ENCODE results near the gene SYT1.
A peak's percentile ranks its signal among the peaks of the same experiment; 100 is the strongest.

SYT1 gene

DNA sequence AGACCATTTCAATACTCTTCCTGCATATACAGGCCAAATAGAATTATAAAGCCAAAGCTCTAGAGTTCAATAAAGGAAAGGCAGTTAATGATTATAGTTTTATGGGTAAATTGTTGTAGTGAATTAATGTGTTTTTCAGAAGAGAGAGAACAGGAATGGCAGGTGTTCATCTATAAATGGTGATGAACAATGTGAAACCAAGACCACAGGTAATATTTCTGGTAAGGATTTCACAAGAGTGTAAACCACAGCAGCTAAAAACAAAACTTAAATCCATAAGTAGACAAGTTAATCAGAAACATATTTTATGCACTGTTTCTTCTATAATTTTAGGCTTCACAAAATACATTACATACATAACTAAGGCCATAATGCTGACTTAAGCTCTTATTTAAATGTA is 204.4 kb downstream of the SYT1 start:
- H3K9ac ChIP-seq (ENCODE audit: low read length), result no peak overlapping the region
- H3K79me2 ChIP-seq (ENCODE audit: insufficient read depth, low read length), result no peaks in the 10 kb centered on the region
- H3K27ac ChIP-seq (ENCODE audit: low read depth, low read length), result peak overlapping the region; percentile 36; the same call in 1 of the 2 replicates
- H3K9me2 ChIP-seq (replicated peaks; ENCODE audit: insufficient read depth, low read length), result no peaks in the 10 kb centered on the region
- H2AFZ ChIP-seq (ENCODE audit: low read depth, low read length, severe bottlenecking), result no peak overlapping the region
- no peaks in the 10 kb centered on the region for H4K20me1 ChIP-seq (ENCODE audit: low read depth, low read length)
- H3F3A ChIP-seq (ENCODE audit: insufficient read depth), result no peaks in the 10 kb centered on the region
- TF ChIP-seq, protein P1, sequence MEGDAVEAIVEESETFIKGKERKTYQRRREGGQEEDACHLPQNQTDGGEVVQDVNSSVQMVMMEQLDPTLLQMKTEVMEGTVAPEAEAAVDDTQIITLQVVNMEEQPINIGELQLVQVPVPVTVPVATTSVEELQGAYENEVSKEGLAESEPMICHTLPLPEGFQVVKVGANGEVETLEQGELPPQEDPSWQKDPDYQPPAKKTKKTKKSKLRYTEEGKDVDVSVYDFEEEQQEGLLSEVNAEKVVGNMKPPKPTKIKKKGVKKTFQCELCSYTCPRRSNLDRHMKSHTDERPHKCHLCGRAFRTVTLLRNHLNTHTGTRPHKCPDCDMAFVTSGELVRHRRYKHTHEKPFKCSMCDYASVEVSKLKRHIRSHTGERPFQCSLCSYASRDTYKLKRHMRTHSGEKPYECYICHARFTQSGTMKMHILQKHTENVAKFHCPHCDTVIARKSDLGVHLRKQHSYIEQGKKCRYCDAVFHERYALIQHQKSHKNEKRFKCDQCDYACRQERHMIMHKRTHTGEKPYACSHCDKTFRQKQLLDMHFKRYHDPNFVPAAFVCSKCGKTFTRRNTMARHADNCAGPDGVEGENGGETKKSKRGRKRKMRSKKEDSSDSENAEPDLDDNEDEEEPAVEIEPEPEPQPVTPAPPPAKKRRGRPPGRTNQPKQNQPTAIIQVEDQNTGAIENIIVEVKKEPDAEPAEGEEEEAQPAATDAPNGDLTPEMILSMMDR (IDR thresholded peaks at IDR 0.05; ENCODE audit: insufficient read depth, low read length, poor library complexity, severe bottlenecking), result no peak
- no peak for TF ChIP-seq EZH2phosphoT487 (conservative IDR thresholded peaks at IDR 0.05; ENCODE audit: low read length)
- no peaks in the 10 kb centered on the region for H3K27me3 ChIP-seq (ENCODE audit: low read length)
- H3K4me2 ChIP-seq (ENCODE audit: low read depth, low read length, poor library complexity, severe bottlenecking), result peak overlapping the region; percentile 39
- H3K9me3 ChIP-seq (ENCODE audit: insufficient read depth, low read length), result no peaks in the 10 kb centered on the region
- H3K4me3 ChIP-seq (ENCODE audit: insufficient read depth, low read length, poor library complexity, severe bottlenecking), result no peak overlapping the region
- H3K36me3 ChIP-seq (ENCODE audit: low read length), result no peaks in the 10 kb centered on the region

DNA sequence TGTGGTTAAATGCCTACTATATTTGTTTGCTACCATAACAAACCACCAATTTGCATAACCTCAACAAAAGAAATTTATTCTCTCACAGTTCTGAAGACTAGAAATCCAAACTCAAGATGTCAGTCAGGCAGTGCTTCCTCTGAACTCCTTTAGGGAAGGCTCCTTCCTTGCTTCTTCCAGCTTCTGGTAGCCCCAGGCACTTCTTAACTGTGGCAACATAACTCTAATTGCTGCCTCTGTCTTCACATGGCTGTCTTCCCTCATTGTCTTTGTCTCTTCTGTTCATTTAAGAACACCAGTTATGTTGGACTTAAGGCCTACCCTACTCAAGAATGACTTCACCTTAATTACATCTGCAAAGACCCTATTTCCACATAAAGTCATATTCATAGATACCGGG is 206.9 kb downstream of the SYT1 start:
- Histone ChIP-seq H3K79me2 (ENCODE audit: insufficient read depth, low read length) (no peaks in the 10 kb centered on the region), H3K4me2 (ENCODE audit: low read depth, low read length, poor library complexity, severe bottlenecking) (peak overlapping the region; percentile 39), H3K27ac (ENCODE audit: low read depth, low read length) (no peak overlapping the region), H3K36me3 (ENCODE audit: low read length) (no peaks in the 10 kb centered on the region), H3K4me3 (ENCODE audit: insufficient read depth, low read length, poor library complexity, severe bottlenecking) (no peak overlapping the region), H4K20me1 (ENCODE audit: low read depth, low read length) (no peaks in the 10 kb centered on the region), H3K9me2 (replicated peaks; ENCODE audit: insufficient read depth, low read length) (no peaks in the 10 kb centered on the region), H3K27me3 (ENCODE audit: low read length) (no peaks in the 10 kb centered on the region), H3F3A (ENCODE audit: insufficient read depth) (no peaks in the 10 kb centered on the region), H3K9ac (ENCODE audit: low read length) (no peak overlapping the region), H2AFZ (ENCODE audit: low read depth, low read length, severe bottlenecking) (no peak overlapping the region), H3K9me3 (ENCODE audit: insufficient read depth, low read length) (no peaks in the 10 kb centered on the region)
- no peak for TF ChIP-seq EZH2phosphoT487 (conservative IDR thresholded peaks at IDR 0.05; ENCODE audit: low read length)
- TF ChIP-seq, protein P1 (IDR thresholded peaks at IDR 0.05; ENCODE audit: insufficient read depth, low read length, poor library complexity, severe bottlenecking), result no peak

GRCh38 chr12:79073506-79073905 is 208.9 kb downstream of the SYT1 start:
- Histone ChIP-seq H3K9me3 (ENCODE audit: insufficient read depth, low read length) (no peaks in the 10 kb centered on the region), H2AFZ (ENCODE audit: low read depth, low read length, severe bottlenecking) (no peak overlapping the region), H3K9me2 (replicated peaks; ENCODE audit: insufficient read depth, low read length) (no peaks in the 10 kb centered on the region), H3K36me3 (ENCODE audit: low read length) (no peaks in the 10 kb centered on the region), H3F3A (ENCODE audit: insufficient read depth) (no peaks in the 10 kb centered on the region), H4K20me1 (ENCODE audit: low read depth, low read length) (no peaks in the 10 kb centered on the region), H3K4me3 (ENCODE audit: insufficient read depth, low read length, poor library complexity, severe bottlenecking) (no peak overlapping the region), H3K79me2 (ENCODE audit: insufficient read depth, low read length) (no peaks in the 10 kb centered on the region), H3K9ac (ENCODE audit: low read length) (no peak overlapping the region), H3K27me3 (ENCODE audit: low read length) (no peaks in the 10 kb centered on the region), H3K27ac (ENCODE audit: low read depth, low read length) (no peak overlapping the region), H3K4me2 (ENCODE audit: low read depth, low read length, poor library complexity, severe bottlenecking) (no peak overlapping the region)
- TF ChIP-seq, protein P1 (IDR thresholded peaks at IDR 0.05; ENCODE audit: insufficient read depth, low read length, poor library complexity, severe bottlenecking), result no peak
- no peak for TF ChIP-seq EZH2phosphoT487 (conservative IDR thresholded peaks at IDR 0.05; ENCODE audit: low read length)
